HG02798 (cell line): ENCODE measurements around the gene NHLRC2.

ENCODE experiments used
- ATAC-seq: cut with Tn5 transposase; IDR thresholded peaks from one replicate; pipeline ENCODE4 v1.9.1; 2021; ENCODE audit warnings: mild to moderate bottlenecking; ENCODE audit not compliant: unreplicated experiment, poor library complexity

The NHLRC2 gene

DNA sequence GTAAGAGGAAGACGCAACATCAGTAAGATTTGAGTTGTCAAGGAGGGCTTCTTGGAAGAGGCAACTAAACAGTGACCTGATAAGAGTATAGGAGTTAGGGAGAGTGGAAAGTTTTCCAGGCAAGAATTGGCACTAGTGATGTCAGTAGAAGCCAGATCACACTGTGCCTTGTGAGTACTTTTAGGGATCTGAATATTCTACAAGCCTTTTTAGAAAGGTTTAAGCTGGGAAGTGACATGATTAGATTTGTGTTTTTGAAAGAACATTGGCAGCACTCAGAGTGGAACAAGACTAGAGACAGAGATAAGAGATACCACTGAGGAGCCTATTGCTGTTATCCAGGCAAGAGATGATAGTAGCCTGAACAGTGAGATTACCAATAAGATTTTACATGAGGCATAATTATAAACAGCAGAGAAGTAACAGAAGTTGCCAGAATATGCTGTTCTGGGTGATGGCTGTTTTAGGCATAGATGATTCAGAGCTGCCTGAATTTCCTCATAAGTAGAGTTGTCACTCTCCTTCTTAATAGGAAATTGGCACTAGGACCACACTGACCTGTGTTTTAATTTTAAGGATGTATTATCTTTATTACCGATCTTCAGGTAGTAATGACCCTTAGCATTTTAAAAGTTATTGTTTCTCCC is 45.6 kb downstream of the NHLRC2 start:
- no peak for ATAC-seq

DNA sequence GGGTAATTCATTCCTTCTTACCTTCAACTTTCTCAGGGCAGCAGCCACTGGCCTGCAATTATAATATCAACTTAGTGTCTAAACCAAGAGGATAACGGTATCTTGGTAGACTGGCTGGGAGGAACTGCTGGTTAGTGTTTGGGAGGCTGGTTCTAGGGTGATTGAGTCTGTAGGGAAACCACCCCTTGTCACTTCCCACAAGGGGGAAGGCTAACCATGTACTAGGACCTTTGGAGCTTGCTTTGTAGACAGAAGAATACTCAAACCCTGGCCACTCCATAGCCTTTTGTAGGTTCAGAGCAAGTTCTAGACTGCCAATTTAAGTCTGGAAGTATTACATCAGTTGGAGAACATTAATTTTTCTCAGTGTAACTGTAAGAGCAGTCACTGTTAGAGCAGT is 51.3 kb downstream of the NHLRC2 start:
- ATAC-seq, result no peak

DNA sequence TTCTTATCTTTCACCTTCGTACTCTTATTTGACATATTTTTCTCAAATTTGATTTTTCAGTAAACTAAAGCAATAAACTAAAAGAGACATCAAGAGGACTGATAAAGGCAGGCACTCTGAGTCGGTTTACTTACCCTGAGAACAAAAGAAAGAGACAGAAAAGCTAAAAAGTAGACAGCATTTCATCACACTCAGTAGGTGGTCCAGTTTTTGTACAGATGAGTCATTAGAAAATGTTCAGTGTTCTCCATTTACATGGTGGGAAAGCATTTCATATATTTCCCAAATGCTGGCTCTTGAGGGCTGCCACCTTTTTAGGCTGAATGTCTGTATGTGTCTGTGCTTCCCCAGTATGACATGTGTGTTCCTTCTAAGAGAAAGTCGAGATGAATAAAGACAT is 52.7 kb downstream of the NHLRC2 start:
- ATAC-seq, result no peak

DNA sequence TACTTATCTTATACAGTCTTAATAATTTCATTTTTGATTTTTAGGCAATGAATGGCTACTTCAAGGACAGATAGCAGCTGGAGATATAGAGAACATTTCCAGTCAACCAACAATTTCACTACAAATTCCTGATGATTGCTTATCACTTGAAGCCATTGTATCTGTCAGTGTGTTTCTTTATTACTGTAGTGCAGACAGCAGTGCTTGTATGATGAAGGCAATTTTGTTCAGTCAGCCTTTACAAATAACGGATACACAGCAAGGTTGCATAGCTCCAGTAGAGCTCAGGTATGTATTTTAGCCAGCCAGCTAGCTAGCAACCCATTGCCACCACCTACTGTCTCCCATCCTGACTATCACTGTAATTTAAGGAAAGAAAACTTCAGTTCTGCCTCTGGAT is 53.8 kb downstream of the NHLRC2 start:
- no peak for ATAC-seq

DNA sequence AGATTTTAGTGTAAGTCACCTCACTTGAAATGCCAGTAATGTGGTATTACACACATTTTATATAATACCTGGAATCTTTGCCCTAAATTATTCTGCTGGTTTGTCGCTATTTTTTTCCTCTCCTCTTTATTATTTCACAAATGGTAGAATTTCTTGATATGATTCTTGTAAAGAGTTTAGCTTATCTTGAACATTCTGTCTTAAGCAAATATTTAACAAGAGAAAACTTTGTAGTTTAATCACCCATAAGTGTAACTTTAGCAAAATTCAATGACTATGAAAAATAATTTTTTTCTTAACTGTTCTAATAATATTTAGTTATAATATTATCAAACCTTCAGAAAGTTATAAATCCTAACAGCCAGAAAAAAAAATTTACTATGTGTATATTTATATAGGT is 56.7 kb downstream of the NHLRC2 start:
- no peak for ATAC-seq

DNA sequence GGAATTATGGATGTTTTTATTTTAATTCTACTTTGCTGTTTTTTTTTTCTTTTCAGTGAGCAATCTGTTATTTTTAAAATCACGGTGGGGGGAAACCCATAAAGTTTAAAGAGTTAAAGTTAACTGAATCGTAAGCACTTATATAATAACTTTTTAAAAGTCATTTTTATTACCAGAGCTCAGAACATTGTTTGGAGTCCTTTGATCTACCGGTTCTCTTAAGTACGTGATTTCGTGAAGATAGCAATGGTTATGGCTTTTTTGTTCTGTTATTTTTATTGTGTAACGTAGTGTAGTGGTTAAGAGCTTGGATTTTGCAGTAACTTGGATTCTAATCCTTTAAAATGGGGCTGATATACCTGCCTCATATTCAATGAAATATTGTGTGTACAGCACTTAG is 57.4 kb downstream of the NHLRC2 start:
- no peak for ATAC-seq

DNA sequence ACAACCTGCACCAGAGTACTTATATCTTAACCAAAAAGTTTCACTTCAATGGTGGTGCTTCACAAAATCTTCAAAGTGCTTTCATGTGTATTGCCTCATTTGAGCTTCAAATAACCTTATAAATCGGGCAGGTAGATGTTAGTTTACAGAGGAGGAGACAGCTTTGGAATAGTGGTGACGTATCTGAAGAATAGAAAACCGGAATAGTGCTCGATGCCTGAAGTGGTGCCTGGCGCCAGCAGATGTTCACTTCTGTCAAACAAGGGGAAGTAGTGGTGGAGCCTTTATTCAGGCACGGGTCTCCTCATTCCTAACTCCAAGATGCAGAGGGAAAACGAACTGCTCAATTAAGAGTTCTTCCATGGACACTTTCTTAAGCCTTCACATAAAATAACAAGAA is 58.1 kb downstream of the NHLRC2 start:
- ATAC-seq, result no peak

DNA sequence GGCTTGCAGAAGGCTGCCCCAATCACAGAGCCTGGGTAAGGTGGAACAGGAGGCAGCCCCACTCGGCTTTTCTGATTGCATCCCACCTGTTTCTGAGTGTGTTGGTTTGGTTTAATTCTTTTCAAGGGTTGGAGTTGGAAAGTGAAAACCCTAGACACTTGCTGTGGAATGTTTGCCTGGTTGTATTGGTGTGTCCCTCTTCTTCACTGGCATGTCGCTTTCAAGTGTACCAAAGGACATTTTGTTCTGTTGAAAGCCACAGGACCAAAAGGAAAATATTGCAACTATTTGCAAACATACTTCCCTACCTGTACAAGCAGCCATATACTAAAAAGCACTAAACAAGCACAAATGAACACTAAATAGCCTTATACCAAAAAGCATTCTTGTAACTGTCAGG is 60.5 kb downstream of the NHLRC2 start:
- ATAC-seq, result no peak

DNA sequence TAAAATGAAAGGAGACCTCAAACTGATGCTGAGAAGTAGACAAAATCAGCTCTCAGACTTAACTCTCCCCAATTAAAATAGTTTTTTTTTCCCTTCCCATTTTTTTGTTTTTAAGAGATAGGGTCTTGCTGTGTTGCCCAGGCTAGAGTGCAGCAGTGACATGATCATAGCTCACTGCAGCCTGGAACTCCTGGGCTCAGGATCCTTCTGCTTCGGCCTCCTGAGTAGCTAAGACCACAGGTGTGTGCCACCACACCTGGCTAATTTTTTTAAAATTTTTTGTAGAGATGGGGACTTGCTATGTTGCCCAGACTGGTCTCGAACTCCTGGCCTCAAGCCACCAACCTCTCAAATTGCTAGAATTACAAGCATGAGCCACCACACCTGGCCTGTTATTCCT is 61.1 kb downstream of the NHLRC2 start:
- no peak for ATAC-seq

DNA sequence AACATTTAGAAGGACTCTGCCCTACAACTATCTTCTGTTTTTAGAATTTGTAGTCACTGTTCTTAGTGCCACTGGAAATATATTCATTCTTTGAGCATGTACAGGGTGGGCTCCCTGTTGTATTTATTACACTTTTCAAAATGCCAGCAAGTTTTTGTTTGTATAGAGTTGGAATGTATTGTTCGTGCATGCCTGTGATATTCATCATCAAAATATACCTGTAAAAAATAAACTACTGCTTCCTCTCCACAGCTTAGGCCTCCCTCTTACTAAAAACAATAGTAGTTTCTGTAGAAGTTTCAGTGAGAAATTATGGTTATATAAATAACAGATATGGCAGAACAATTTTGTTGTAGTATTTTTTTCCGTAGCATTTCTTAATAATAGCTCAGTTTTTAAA is 61.6 kb downstream of the NHLRC2 start:
- no peak for ATAC-seq

DNA sequence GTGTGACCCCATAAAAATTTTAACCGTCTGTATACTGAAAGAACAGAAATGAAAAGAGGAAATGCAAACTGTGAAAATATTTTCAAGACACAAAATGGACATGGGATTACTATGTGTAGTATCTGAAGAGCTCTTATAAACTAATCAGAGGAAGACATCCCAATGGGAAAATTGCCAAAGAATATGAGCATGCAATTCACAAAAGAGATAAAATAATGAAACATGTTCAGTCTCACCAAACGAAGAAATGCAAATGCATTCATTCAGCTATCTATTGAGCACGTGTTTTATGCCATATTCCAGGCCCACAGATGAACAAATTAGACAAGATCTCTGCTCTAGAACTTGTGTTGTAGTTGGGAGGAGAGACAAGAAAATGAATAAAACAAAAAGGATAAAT is 63.2 kb downstream of the NHLRC2 start:
- ATAC-seq, result no peak

DNA sequence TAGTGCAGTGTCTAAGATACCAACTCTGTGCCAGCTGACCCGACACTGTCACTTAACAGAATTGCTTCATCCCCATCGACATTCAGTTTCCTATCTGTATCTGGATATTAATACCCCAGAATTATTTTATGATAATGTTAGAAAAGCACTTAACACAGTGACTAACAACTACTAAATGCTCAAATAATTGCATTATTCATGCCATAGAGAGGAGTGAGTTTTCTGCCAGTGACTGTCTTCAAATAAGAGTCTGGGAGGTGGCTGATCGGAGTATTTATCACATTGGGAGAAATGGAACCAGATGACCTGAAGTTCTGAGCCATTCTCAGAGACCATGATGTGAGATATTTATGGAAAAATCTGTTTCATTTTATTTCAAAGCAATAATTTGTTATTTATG is 65.7 kb downstream of the NHLRC2 start:
- ATAC-seq, result no peak

DNA sequence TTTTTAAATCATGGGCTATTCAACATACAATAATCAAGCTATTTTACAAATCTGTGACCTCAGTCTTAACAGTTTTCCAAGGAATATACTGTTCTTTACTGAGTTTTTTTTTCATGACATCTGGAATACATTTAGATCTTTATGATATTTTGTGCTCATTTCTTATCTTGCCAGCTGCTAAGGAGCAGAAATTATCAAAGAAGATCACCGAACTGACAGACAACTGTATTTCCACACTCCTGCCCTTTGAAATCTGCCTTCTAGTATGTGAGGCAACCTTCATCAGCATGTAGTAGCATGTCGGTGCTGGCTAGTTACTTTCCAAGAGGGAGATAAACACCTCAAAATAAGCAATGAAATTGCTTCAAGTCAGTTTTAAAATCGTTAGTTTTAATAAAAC is 66.4 kb downstream of the NHLRC2 start:
- ATAC-seq, result no peak

DNA sequence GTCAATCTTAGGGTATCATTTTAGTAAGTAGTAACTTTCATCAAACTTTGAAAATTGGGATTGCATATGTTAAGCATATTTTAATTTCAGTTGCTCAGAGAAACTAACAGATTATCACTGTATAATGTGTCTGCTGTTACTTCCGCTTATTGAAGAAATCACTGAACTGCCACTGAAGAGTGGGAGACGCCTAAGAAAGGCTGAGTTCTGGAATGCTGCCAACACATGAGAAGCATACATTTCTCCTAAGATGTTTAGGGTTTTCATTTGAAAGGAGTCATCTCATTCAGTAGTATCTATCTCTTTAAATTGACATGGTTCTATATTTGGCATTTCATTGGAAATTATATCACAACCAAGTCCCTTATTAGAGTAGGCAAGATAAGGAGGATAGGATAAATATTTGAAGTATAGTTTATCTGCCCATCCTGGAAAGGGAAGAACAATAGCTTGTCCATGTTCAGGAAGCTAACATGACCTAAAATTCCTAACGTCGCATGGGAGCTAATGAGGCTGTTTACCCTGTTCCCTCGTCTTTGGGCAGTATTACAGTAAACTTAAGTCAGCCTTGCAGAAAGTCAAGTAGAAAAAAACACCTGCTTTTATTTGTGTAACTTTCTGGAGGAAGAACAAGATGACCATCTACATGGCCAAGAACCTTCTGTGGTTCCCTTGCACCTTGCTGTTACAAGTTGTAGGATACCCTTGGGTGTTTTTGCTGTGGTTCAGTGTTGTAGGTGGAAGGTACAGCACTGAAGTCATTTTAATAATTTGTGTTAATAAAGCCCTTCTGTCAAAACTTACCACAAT is 67.3 kb downstream of the NHLRC2 start:
- no peak for ATAC-seq

DNA sequence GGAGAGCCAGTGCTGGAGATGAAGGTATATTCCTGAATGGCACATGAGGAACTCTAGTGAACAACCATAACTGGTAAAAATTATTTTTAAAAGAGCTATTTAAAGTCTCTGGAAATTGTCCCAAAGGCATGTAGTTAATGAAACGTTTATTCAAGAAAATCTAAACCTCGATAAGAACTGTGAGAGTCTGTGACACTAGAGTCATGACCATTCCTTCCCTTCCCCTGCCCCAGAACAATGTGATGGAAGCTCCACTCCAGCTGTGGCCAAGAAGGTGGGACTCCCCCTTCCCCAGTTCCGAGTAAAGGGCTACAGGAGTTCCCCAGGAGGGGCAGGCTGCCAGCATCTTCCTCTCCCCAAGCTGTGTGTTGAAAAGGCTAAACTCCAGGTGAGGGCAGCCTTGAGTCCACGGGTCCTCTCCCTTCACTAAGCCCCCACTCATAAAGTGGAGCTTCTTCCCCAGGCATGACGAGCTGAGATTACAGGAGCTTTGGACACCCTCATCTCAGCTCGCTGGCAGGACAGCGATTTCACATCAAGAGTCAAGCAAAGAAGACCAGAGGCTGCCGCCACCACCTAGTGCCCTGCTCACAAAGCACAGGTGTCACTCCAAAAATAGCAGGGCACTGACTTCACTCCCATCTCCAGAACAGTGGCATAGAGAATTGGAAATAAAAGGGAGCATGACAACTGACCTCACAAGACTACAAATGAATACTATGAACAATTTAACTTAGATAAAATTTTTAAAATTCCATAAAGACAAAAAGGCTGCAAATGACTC is 68.5 kb downstream of the NHLRC2 start:
- no peak for ATAC-seq

DNA sequence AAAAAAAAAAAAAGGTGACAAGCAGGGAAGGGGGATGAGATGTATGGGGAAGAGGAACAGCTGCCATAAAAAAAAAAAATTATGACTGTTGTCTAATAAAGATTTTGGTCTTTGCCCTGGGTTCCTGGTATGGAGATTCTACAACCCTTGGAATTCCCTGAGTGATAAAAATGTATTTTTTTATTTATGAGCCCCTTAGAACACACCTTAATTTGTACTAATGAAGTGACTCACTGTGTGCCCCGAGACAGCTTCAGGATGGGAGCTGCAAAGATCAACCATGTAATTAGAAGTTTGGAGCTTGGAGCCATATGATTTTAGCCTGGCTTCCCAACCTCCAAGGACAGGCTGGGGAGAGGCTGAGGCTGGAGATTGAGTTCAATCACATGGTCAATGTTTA is 69.7 kb downstream of the NHLRC2 start:
- no peak for ATAC-seq

DNA sequence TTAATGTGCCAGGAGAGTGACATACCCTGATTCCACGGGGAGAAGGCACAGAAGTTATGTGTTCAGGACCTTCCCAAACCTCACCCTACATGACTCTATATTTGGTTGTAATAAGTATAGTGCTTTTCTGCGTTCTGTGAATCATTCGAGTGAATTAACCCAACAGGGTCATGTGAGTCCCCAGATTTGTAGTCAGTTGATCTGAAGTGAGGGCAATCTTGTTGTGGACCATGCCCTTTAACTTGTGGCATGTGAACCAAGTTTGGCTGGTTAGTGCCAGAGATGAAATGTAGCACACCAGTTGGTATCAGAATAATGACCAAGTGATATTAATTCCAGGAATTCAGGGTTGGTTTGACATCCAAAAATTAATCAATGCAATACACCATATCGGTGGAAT is 70.2 kb downstream of the NHLRC2 start:
- ATAC-seq, result no peak

DNA sequence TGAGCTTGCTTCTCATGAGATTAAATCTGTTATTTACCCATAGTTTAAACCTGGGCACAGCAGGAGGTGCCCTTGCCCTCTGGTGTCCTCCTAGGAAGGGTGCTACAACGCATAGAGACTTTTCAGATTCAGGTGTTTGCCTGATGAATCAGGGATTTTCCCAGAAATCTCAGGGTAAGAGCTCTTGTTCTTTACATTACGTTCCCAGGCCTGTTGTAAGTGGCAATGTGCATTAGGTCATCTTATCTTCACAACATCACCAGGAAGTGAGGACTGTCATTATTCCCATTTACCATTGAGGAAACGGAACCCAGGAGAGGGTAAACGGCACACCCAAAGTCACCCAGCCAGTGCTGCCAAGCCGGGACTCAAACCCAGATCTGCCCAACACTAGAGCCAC is 73.0 kb downstream of the NHLRC2 start:
- ATAC-seq, result no peak

DNA sequence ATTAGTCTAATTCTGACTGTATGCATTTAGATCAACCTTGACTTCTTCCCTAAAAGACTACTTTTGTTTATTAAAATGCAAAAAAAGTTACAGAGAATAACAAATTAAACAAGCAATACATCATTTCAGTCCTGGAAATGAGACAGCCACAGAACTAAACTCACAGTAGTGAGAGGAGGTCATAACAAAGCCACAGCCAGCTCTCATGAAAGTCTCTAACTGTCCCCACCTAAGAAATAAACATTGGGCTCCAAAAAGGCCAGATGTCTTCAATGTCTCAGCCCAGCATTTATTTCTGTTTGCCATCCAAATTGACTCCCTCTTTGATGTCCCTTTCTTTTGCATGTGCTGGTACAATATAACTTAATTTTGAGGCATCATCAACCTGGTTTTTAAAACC is 74.4 kb downstream of the NHLRC2 start:
- ATAC-seq, result no peak

DNA sequence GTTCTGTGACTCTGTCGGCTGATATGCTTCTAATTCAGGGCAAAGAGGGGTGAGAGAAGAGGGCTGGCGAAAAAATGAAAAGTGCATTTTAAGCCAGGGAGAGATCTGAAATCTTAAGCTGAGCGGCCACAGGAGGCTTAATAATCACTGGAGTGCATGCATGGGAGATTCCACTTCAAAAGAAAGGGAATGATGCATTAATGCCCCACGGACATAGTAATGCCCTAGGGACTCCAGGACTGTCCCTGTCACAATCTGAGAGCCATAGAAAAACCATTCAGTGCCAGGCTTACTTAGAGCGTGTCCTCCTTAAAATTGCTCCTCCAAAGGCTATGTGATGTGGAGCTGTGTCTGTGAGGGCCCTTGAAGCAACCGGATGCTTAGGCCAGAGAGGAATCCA is 75.1 kb downstream of the NHLRC2 start:
- ATAC-seq, result no peak

DNA sequence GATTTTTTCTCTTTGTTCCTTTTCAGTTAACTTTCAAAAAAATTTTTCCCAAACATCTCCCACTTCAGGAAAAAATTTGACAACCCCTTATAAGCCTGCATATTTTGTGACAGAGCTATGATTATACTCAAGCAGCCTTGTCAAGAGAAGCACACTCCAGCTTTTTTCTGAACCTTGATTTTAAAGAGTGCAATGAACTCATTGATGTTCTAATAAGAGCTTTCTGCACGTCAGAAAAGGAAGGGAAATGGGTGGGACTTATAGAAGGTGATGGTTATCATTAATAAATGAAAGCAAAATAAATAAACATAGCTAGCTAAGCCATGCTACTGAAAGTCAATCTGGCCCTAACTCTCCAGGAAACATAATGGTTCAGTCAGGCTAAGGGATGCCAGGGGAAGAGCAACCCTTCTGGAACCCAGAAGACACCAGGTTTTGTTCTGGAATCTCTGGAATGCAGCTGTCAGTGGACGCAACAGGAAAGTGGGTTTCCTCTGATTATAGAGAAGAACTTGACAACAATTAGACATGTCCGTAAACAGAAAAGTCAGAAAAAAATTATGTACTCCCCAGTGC is 76.1 kb downstream of the NHLRC2 start:
- ATAC-seq, result no peak
